ENCODE results near the gene TCF19. TPM values are rescaled to one million over a fixed set of nuclear protein-coding genes. Genes with fewer than 3 reads are reported as not detected.

Gene TCF19
- total RNA-seq, 1 donor from 2014 or later = 4.0 TPM

- peak; percentile 77 for DNase-seq (ENCODE audit: low read depth)
Measured at GRCh38 chr6:31126396-31127175, 31.8 kb upstream of the TCF19 start.

- DNase-seq (ENCODE audit: low read depth) = peak; percentile 56
Measured at GRCh38 chr6:31128093-31128676, 30.2 kb upstream of the TCF19 start.

GRCh38 chr6:31129130-31129529 lies 29.3 kb upstream of the TCF19 start:
- DNase-seq (ENCODE audit: low read depth) = no peak

GRCh38 chr6:31130751-31131150 lies 27.6 kb upstream of the TCF19 start:
- DNase-seq (ENCODE audit: low read depth) = no peak

- no peak for DNase-seq (ENCODE audit: low read depth)
Measured at GRCh38 chr6:31131595-31131994, 26.8 kb upstream of the TCF19 start.

GRCh38 chr6:31132806-31133205 lies 25.6 kb upstream of the TCF19 start:
- DNase-seq (ENCODE audit: low read depth) = no peak

- DNase-seq (ENCODE audit: low read depth) = no peak
Measured at GRCh38 chr6:31135710-31136109, 22.7 kb upstream of the TCF19 start.

- no peak for DNase-seq (ENCODE audit: low read depth)
Measured at GRCh38 chr6:31138982-31139381, 19.4 kb upstream of the TCF19 start, which contains the start of gene PSORS1C2. Gene PSORS1C2 (minus strand): TSS chr6:31139066. CDS start chr6:31139026, 40 bp downstream.

GRCh38 chr6:31139599-31139998 lies 18.8 kb upstream of the TCF19 start:
- DNase-seq (ENCODE audit: low read depth) = no peak

- DNase-seq (ENCODE audit: low read depth) = no peak
Measured at GRCh38 chr6:31140643-31141042, 17.7 kb upstream of the TCF19 start.

- no peak for DNase-seq (ENCODE audit: low read depth)
Measured at GRCh38 chr6:31142361-31142761, 16.0 kb upstream of the TCF19 start.

- peak; percentile 32 for DNase-seq (ENCODE audit: low read depth)
Measured at GRCh38 chr6:31143148-31143547, 15.2 kb upstream of the TCF19 start.

- no peak for DNase-seq (ENCODE audit: low read depth)
Measured at GRCh38 chr6:31144296-31144969, 14.0 kb upstream of the TCF19 start.

GRCh38 chr6:31144970-31145340 lies 13.4 kb upstream of the TCF19 start:
- DNase-seq (ENCODE audit: low read depth) = no peak

- no peak for DNase-seq (ENCODE audit: low read depth)
Measured at GRCh38 chr6:31145386-31145785, 13.0 kb upstream of the TCF19 start.

- DNase-seq (ENCODE audit: low read depth) = no peak
Measured at GRCh38 chr6:31149827-31150447, 8.5 kb upstream of the TCF19 start.

GRCh38 chr6:31152781-31153180 lies 5.6 kb upstream of the TCF19 start:
- no peak for DNase-seq (ENCODE audit: low read depth)

- no peak for DNase-seq (ENCODE audit: low read depth)
Measured at GRCh38 chr6:31154436-31154835, 4.0 kb upstream of the TCF19 start.

- DNase-seq (ENCODE audit: low read depth) = no peak
Measured at GRCh38 chr6:31156641-31157040, 1.7 kb upstream of the TCF19 start.

GRCh38 chr6:31157513-31158139 lies 763 bp upstream of the TCF19 start, which contains the start of gene CCHCR1:
Gene CCHCR1 (minus strand): TSS chr6:31157802. CDS start chr6:31157600, 202 bp downstream.
- DNase-seq (ENCODE audit: low read depth) = no peak
